SK-N-SH (cell line): Measurements from ENCODE around the gene NFATC3. TPM values are rescaled to one million over a fixed set of nuclear protein-coding genes. Genes with fewer than 3 reads are reported as not detected.

Experiments used
- CTCF ChIA-PET: fragments of 300-600, 350-600 bp; formaldehyde crosslinking; extraction: SDS; loops from one replicate; lab custom pipeline; 2021; lab: Yijun Ruan, JAX
- POLR2A ChIA-PET: fragments of 350-600 bp; sonication (Branson Sonifier 250); formaldehyde crosslinking; extraction: SDS; loops from one replicate; lab custom pipeline; 2020; ENCODE audit warnings: antibody characterized with exemption, inconsistent platforms; lab: Yijun Ruan, JAX
- DNase-seq: peaks from one replicate; pipeline ENCODE4 v3.0.0; 2012
- H2AFZ ChIP-seq: fragments of 200-600 bp; sonication (generic); 2 replicates; pipeline ENCODE4 v1.8.1; 2016; ENCODE audit warnings: antibody characterized with exemption, mild to moderate bottlenecking, low read depth
- H3F3A ChIP-seq: fragments of 200-600 bp; sonication (generic); replicated peaks from 2 replicates; pipeline ENCODE3; 2016; ENCODE audit warnings: antibody characterized with exemption, mild to moderate bottlenecking; ENCODE audit not compliant: insufficient read depth
- H3K27ac ChIP-seq, 2 experiments: fragments of 200-500 bp in 1 of 2; fragments of 200-600 bp in 1 of 2; sonication (Bioruptor generic) in 1 of 2; sonication (generic), shearing (Covaris generic) in 1 of 2; 2 replicates each; pipeline versions ENCODE4 v1.5.1 to v1.6.1; 2014 to 2016; ENCODE audit warnings: low read depth in 2 of 2, inconsistent platforms in 1 of 2, low read length in 1 of 2, mild to moderate bottlenecking in 1 of 2, mixed read lengths in 1 of 2
- H3K27me3 ChIP-seq: fragments of 200-600 bp; sonication (generic), shearing (Covaris generic); 2 replicates; pipeline ENCODE4 v1.6.1; 2016; ENCODE audit warnings: mixed run types; ENCODE audit not compliant: insufficient read depth
- H3K36me3 ChIP-seq, 2 experiments: fragments of 200-500 bp in 1 of 2; fragments of 200-600 bp in 1 of 2; sonication (Bioruptor generic) in 1 of 2; sonication (generic) in 1 of 2; replicated peaks in 1 of 2; 2 replicates each; pipeline versions ENCODE3 to v1.5.1; 2014 to 2016; ENCODE audit warnings: low read length in 1 of 2, mild to moderate bottlenecking in 1 of 2; ENCODE audit not compliant: insufficient read depth in 2 of 2, control insufficient read depth in 1 of 2
- H3K4me1 ChIP-seq, 2 experiments: fragments of 200-500 bp in 1 of 2; fragments of 200-600 bp in 1 of 2; sonication (Bioruptor generic) in 1 of 2; sonication (generic), shearing (Covaris generic) in 1 of 2; 2 replicates each; pipeline versions ENCODE4 v1.5.1 to v1.6.1; 2014 to 2016; ENCODE audit warnings: low read depth in 1 of 2, low read length in 1 of 2, mixed run types in 1 of 2; ENCODE audit not compliant: insufficient read depth in 2 of 2, control insufficient read depth in 1 of 2
- H3K4me2 ChIP-seq: fragments of 200-600 bp; sonication (generic), shearing (Covaris generic); 2 replicates; pipeline ENCODE4 v1.6.1; 2017; ENCODE audit warnings: mixed run types
- H3K4me3 ChIP-seq, 2 experiments: fragments of 200-500 bp in 1 of 2; fragments of 200-600 bp in 1 of 2; sonication (Bioruptor generic) in 1 of 2; sonication (generic), shearing (Covaris generic) in 1 of 2; 2 replicates each; pipeline versions ENCODE4 v1.5.1 to v1.8.1; 2014 to 2016; ENCODE audit warnings: low read depth in 2 of 2, inconsistent platforms in 1 of 2, low read length in 1 of 2, mild to moderate bottlenecking in 1 of 2, mixed read lengths in 1 of 2, moderate library complexity in 1 of 2
- H3K79me2 ChIP-seq: fragments of 200-600 bp; sonication (generic); 2 replicates; pipeline ENCODE4 v1.8.1; 2017; ENCODE audit warnings: mild to moderate bottlenecking; ENCODE audit not compliant: insufficient read depth
- H3K9ac ChIP-seq: fragments of 200-600 bp; sonication (generic); 2 replicates; pipeline ENCODE4 v1.6.1; 2017; ENCODE audit warnings: mixed run types
- H3K9me2 ChIP-seq: fragments of 200-600 bp; sonication (generic); 2 replicates; pipeline ENCODE4 v1.6.1; 2017; ENCODE audit warnings: mixed run types
- H3K9me3 ChIP-seq: fragments of 200-600 bp; sonication (generic); 2 replicates; pipeline ENCODE4 v1.6.1; 2017; ENCODE audit warnings: mixed run types, mild to moderate bottlenecking, moderate library complexity
- H4K20me1 ChIP-seq: fragments of 200-600 bp; sonication (generic); 2 replicates; pipeline ENCODE4 v1.6.1; 2017; ENCODE audit warnings: mild to moderate bottlenecking, mixed run types; ENCODE audit not compliant: insufficient read depth
- ELF1 ChIP-seq: IDR thresholded peaks from 2 replicates; pipeline ENCODE4 v1.4.0; 2012
- EP300 ChIP-seq, 2 experiments: IDR thresholded peaks; 2 replicates each; pipeline versions ENCODE4 v1.4.0 to v1.6.1; 2012; ENCODE audit warnings: borderline replicate concordance in 1 of 2, low read depth in 1 of 2, low read length in 1 of 2
- EZH2phosphoT487 ChIP-seq: fragments of 200-600 bp; sonication (generic); IDR thresholded peaks from 2 replicates; pipeline ENCODE4 v1.6.1; 2017; ENCODE audit warnings: low read depth, mixed run types, mild to moderate bottlenecking, antibody characterized with exemption, moderate library complexity, borderline replicate concordance
- FOSL2 ChIP-seq: IDR thresholded peaks from 2 replicates; pipeline ENCODE4 v1.4.0; 2012; ENCODE audit warnings: low read depth, mild to moderate bottlenecking, moderate library complexity, borderline replicate concordance
- FOXJ3 ChIP-seq: sonication (generic); formaldehyde crosslinking; IDR thresholded peaks from 2 replicates; pipeline ENCODE4 v1.5.1; 2020; ENCODE audit warnings: mild to moderate bottlenecking, missing genetic modification reagents
- FOXM1 ChIP-seq: IDR thresholded peaks from 2 replicates; pipeline ENCODE4 v1.4.0; 2012; ENCODE audit warnings: low read depth, mild to moderate bottlenecking
- GABPA ChIP-seq: IDR thresholded peaks from 2 replicates; pipeline ENCODE4 v1.4.0; 2012; ENCODE audit warnings: low read depth, mild to moderate bottlenecking
- JUND ChIP-seq: IDR thresholded peaks from 2 replicates; pipeline ENCODE4 v1.4.0; 2012
- MAX ChIP-seq: IDR thresholded peaks from 2 replicates; pipeline ENCODE4 v1.4.0; 2012; ENCODE audit warnings: low read depth
- MXI1 ChIP-seq: IDR thresholded peaks from 2 replicates; pipeline ENCODE4 v1.6.1; 2012; ENCODE audit warnings: mild to moderate bottlenecking, low read depth, low read length, improper control_type of control experiment
- NFIC ChIP-seq: IDR thresholded peaks from 2 replicates; pipeline ENCODE4 v1.4.0; 2012; ENCODE audit warnings: borderline replicate concordance
- POLR2AphosphoS5 ChIP-seq: IDR thresholded peaks from 2 replicates; pipeline ENCODE4 v1.6.1; 2012; ENCODE audit warnings: low read depth, low read length
- RAD21 ChIP-seq: IDR thresholded peaks from 2 replicates; pipeline ENCODE4 v1.6.1; 2012; ENCODE audit warnings: mild to moderate bottlenecking, low read length
- RCOR1 ChIP-seq: fragments of 150-350 bp; IDR thresholded peaks from 2 replicates; pipeline ENCODE4 v1.6.1; 2017; ENCODE audit warnings: antibody characterized with exemption, low read length
- REST ChIP-seq: IDR thresholded peaks from 2 replicates; pipeline ENCODE4 v1.6.1; 2012; ENCODE audit warnings: mild to moderate bottlenecking, low read depth, low read length, moderate library complexity
- RFX5 ChIP-seq: IDR thresholded peaks from 2 replicates; pipeline ENCODE4 v1.6.1; 2012; ENCODE audit warnings: mild to moderate bottlenecking, improper control_type of control experiment, low read length
- SIN3A ChIP-seq: IDR thresholded peaks from 2 replicates; pipeline ENCODE4 v1.6.1; 2012; ENCODE audit warnings: low read depth, mild to moderate bottlenecking, low read length, moderate library complexity, borderline replicate concordance
- SMC3 ChIP-seq: IDR thresholded peaks from 2 replicates; pipeline ENCODE4 v1.6.1; 2012; ENCODE audit warnings: low read depth, low read length, improper control_type of control experiment
- TAF1 ChIP-seq: IDR thresholded peaks from 2 replicates; pipeline ENCODE4 v1.6.1; 2012; ENCODE audit warnings: low read depth, mild to moderate bottlenecking, low read length, moderate library complexity, borderline replicate concordance
- TCF12 ChIP-seq: IDR thresholded peaks from 2 replicates; pipeline ENCODE4 v1.4.0; 2012
- YY1 ChIP-seq: IDR thresholded peaks from 2 replicates; pipeline ENCODE4 v1.4.0; 2012; ENCODE audit warnings: low read depth, mild to moderate bottlenecking
- WGBS: methylation state at CpG from one replicate; pipeline ENCODE4 v1.1.6; 2017; ENCODE audit warnings: low lambda C conversion rate; 5-methylcytosine and 5-hydroxymethylcytosine counted together
- polyA plus RNA-seq, 3 experiments: library from polyadenylated mRNA; depleted of rRNA; stranded (reverse); fragments of >200 nt; gene quantifications; 2 replicates each; pipeline ENCODE4 v1.2.3, GENCODE V29; 2012
- TF ChIP-seq, protein P1 (sequence below): fragments of 150-350 bp; IDR thresholded peaks from 2 replicates; pipeline ENCODE4 v1.6.1; 2017; ENCODE audit warnings: antibody characterized with exemption, low read length, low read depth, borderline replicate concordance
- TF ChIP-seq, protein P2 (sequence below): IDR thresholded peaks from 2 replicates; pipeline ENCODE4 v1.4.0; 2012; ENCODE audit warnings: low read depth, borderline replicate concordance

The NFATC3 gene
- polyA plus RNA-seq, 1 of the 3 experiments (the other 2 are of a cell fraction) = 5.7 TPM

GRCh38 chr16:68093816-68094613, 8.8 kb downstream of the NFATC3 start (continued):
- TF ChIP-seq, protein P1, sequence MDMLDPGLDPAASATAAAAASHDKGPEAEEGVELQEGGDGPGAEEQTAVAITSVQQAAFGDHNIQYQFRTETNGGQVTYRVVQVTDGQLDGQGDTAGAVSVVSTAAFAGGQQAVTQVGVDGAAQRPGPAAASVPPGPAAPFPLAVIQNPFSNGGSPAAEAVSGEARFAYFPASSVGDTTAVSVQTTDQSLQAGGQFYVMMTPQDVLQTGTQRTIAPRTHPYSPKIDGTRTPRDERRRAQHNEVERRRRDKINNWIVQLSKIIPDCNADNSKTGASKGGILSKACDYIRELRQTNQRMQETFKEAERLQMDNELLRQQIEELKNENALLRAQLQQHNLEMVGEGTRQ = no peak
- 0 out of 2 replicates have a peak, but pooled peaks have one; percentile 21 for TF ChIP-seq SIN3A
- peak; percentile 71 for TF ChIP-seq RAD21
- no peak for TF ChIP-seq YY1
- TF ChIP-seq, protein P2, sequence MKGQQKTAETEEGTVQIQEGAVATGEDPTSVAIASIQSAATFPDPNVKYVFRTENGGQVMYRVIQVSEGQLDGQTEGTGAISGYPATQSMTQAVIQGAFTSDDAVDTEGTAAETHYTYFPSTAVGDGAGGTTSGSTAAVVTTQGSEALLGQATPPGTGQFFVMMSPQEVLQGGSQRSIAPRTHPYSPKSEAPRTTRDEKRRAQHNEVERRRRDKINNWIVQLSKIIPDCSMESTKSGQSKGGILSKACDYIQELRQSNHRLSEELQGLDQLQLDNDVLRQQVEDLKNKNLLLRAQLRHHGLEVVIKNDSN = no peak
- no peak for TF ChIP-seq FOXM1
- TF ChIP-seq EP300 (IDR thresholded peaks at IDR 0.05; ENCODE audit: borderline replicate concordance in 1 of 2, low read depth in 1 of 2, low read length in 1 of 2) = no peak
- no peak for TF ChIP-seq MXI1
- TF ChIP-seq POLR2AphosphoS5 = no peak
- no peak for TF ChIP-seq TAF1
- TF ChIP-seq FOXJ3 (CRISPR knock-in tag) = no peak
- no peak for TF ChIP-seq JUND
- TF ChIP-seq GABPA = no peak
- no peak for TF ChIP-seq ELF1

DNA sequence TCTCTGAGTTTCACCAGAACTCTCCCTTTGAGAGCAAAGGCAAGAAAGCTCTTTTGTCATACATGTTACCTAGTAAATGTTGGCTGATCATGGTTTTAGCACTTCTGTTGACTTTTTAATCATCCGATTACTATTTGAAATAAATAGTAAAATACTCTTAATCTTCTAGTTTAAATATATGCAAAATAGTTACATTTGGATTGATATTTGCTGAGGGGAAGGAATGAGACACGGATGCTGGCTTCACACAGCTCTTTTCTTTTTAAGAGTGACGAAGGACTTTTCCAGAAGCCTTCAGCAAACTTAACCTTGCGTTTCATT, 9.4 kb downstream of the NFATC3 start:
- Histone ChIP-seq H4K20me1 (no peaks in the 10 kb centered on the region), H3K36me3 (peaks cover 0 to 4% of the 10 kb centered on the region in 2 experiments), H3K27ac (no peak overlapping the region), H2AFZ (no peak overlapping the region), H3K79me2 (peaks cover 97% of the 10 kb centered on the region), H3K27me3 (no peaks in the 10 kb centered on the region), H3K9me3 (no peaks in the 10 kb centered on the region), H3F3A (peaks cover 17% of the 10 kb centered on the region), H3K9me2 (no peaks in the 10 kb centered on the region), H3K9ac (no peak overlapping the region), H3K4me3 (no peak overlapping the region), H3K4me1 (peaks cover 8 to 37% of the 10 kb centered on the region in 2 experiments), H3K4me2 (no peak overlapping the region)
- DNase-seq = no peak
- WGBS = 97% methylated on average over 4 of the region's 4 CpGs
- ChIA-PET CTCF (interaction anchor here (0.8 to 5.4 kb wide), 25 partner anchors 8 to 317 kb away, joined by 3 to 98 read pairs (median 6); partner anchors contain the start of genes ESRP2, NFATC3 and SLC7A6), POLR2A (interaction anchor here (1.7 kb wide), 1 partner anchor 10 kb away, joined by 7 read pairs; the partner anchor contains the start of gene NFATC3)
- TF ChIP-seq EZH2phosphoT487 = no peak
- no peak for TF ChIP-seq SMC3
- TF ChIP-seq RCOR1 = no peak
- no peak for TF ChIP-seq REST
- TF ChIP-seq EP300 (IDR thresholded peaks at IDR 0.05; ENCODE audit: borderline replicate concordance in 1 of 2, low read depth in 1 of 2, low read length in 1 of 2) = no peak
- TF ChIP-seq POLR2AphosphoS5 = no peak
- TF ChIP-seq TCF12 = no peak
- no peak for TF ChIP-seq GABPA
- TF ChIP-seq FOXM1 = no peak
- TF ChIP-seq MAX = no peak
- no peak for TF ChIP-seq NFIC
- no peak for TF ChIP-seq JUND
- no peak for TF ChIP-seq ELF1
- TF ChIP-seq MXI1 = no peak
- TF ChIP-seq RFX5 = no peak
- TF ChIP-seq FOSL2 = no peak
